ENCODE measurements around the gene SHISA9.

SHISA9 gene

DNA sequence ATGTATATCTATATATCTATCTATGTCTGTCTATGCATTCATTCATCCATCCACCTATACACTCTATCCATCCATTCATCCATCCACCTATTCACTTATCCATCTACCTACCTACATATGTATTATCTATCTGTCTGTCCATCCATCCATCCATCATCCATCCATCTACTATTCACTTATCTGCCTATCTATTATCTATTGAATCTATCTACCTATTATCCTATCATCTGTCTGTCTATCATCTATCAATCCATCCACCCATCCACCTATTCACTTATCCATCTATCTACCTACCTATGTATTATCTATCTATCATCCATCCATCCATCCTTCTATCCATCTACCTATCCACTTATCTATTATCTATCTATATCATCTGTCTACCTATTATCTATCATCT lies 302.3 kb downstream of the SHISA9 start:
- no peak for DNase-seq

DNA sequence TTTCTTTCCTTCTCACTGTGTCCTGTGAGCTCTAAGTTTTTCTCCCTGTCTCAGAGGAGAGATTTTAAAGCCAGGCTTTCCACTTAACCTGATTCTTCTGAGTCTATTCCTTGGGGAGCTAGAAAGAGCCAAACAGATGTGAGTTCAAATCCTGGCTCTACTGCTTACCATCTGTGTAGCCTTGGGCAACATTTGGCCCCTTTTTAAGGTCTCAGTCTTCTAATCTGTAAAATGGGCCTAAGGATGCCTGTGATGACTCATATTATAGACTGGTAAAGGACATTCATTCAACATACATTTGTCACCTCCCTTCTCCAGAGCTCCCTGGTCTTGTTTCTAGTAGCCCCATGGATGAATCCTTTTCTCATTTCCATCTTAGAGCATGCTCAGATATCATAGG lies 304.0 kb downstream of the SHISA9 start:
- no peak for DNase-seq

DNA sequence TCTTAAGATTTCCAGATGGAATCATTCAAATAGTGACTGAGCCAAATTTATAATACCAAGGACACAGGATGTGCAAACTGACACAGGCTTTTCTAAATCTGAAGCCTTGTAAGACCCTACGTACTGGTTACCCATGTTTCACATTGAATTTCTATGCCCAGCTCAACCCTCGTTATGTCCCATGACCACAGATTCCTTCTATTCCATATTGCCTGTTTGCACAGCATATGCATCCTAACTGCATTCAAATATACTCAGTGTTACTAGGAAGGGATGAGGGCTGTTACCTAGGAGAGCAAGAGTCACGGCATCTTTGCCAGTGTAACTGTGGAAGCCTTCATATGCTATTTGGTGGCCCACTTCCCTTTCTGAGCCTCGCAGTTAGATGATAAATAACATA lies 305.2 kb downstream of the SHISA9 start:
- DNase-seq: no peak

DNA sequence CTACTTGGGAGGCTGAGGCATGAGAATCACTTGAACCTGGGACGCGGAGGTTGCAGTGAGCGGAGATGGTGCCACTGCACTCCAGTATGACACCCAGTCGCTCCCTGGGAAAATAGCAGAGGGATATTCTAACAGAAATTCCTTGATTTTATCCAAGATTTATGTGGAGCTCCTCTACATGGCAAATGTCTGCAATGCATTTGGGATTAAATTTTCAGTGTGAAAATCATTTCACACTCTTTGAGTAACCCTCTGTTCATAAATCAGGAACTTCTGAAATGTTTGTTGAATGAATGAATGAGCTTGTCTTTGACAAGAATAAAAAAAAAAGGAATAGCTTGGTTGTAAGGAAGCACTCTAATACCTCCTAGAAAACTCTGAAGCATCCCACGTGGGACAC lies 305.8 kb downstream of the SHISA9 start:
- no peak for DNase-seq

DNA sequence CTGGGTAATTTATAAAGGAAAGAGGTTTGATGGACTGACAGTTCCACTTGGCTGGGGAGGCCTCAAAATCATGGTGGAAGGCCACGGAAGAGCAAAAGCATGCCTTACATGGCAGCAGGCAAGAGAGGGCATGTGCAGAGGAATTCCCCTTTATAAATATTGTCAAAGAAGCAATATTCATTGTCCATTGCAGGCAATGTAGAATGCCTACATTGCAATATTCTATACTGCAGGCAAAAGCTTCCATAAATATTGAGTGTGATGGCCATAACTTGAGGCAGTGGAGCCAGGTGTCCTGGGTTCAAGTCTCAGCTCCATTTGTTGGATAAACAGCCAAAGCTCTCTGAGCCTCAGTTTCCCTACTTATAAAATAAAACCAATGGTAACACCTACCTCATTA lies 322.3 kb downstream of the SHISA9 start:
- no peak for DNase-seq

DNA sequence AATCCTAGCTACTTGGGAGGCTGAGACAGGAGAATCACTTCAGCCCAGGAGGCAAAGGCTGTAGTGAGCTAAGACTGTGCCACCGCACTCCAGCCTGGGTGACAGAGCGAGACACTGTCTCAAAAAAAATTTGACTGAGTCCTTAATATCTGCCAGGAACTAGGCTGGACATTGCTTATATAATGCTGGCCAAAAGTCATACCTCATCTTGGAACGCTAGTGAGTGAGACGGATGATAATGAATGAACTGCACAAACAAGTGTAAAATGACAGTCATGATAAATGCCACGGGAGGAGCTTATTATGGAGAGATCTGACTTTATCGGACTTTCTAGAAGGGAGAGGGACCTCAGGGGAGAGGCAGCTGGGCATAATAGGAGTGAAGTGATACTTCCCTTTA lies 327.6 kb downstream of the SHISA9 start:
- DNase-seq: no peak

DNA sequence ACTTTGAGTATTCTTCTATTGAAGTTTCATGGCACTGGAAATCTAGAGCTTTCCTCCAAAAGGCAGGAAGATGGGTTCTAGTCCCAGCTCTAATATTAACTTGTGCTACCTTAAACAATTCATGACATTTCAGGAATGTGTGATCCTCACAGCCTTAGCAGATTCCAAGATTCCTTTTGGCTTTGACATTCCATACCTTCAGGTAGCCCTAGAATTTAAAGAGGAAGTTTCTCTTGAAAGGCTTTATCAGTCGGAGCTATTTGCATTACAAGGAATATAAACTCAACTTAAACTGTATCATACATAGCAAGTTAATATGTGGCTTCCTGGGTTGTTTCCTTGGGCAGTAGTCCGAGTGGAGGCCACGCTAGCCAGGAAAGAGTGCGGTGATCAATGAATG lies 330.0 kb downstream of the SHISA9 start:
- no peak for DNase-seq

DNA sequence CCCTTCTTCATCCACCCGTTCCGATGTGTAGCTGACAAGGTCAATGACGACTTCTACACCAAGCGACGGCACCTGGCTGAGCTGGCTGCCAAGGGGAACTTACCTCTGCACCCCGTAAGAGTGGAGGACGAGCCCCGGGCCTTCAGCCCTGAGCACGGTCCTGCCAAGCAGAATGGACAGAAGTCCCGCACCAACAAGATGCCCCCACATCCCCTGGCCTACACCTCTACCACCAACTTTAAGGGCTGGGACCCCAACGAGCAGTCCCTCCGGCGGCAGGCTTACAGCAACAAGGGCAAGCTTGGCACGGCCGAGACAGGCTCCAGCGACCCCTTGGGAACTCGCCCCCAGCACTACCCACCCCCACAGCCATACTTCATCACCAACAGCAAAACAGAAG lies 333.6 kb downstream of the SHISA9 start:
- DNase-seq: no peak

DNA sequence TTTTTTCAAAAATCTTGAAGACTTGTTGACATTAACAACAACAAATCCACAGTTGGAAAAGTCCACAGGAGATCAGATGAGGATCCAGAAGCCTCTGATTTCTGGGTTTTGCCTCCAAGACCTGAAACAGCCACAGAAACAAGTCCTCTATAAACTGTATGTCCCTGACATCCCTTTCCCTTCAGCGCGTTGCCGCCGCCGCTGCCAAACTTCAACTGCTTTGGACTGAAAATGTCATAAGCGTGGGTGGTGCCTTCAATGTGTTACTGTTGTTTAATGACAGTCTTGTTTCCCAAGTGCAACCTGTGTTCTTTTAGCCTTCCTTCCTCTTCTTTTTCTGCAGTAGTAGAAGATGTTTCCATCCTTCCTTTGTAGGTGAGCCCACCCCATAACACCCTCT lies 334.9 kb downstream of the SHISA9 start:
- DNase-seq: no peak

DNA sequence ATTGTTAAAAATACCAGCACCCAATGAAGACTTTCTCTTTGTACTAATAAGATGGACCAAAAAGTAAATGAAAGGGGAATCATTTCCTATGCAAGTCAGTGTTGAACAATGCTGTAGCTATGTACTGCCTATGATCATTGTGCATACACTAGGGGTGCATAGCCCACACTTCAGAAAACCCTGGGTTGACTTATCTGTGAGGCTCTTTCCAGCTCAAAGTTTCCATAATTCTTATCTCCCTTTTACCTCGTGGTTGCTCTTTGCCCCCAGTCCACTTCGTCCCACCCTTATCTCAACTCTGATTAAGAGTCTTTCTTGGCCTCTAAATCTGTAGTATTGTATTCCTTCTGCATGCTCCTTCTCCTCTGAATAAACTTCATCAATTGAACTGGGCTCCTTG lies 336.8 kb downstream of the SHISA9 start:
- no peak for DNase-seq

DNA sequence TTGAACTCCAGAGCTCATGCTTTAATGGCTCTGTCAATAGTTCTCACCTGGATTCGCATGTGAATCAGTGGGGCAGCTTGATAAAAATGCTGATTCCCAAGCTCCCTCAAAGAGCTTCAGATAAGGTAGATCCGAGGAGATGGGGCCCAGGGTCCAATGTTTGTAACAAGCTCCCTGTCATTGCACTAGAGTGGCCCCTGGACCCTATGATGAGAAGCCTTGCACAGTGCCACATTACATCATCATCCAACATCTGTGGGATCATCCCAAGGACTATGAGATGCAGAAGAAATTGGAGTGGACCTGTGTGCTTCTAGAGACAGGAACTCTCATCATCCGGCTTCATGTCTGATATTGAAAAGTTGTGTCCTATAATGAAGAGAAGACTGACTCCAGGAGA lies 340.8 kb downstream of the SHISA9 start:
- no peak for DNase-seq

DNA sequence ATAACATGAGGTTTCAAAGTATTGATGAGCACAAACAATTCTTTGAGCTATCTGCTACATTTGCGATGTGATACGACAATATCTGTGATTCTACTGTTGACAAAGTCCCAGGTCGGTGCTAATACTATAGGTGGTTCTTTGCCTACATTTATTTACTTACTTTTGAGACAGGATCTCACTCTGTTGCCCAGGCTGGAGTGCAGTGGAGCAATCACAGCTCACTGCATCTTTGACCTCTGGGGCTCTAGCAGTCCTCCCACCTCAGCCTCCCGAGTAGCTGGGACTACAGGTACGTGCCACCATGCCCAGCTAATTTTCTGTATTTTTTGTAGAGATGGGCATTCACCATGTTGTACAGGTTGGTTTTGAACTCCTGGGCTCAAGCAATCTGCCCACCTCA lies 343.4 kb downstream of the SHISA9 start:
- DNase-seq: no peak

DNA sequence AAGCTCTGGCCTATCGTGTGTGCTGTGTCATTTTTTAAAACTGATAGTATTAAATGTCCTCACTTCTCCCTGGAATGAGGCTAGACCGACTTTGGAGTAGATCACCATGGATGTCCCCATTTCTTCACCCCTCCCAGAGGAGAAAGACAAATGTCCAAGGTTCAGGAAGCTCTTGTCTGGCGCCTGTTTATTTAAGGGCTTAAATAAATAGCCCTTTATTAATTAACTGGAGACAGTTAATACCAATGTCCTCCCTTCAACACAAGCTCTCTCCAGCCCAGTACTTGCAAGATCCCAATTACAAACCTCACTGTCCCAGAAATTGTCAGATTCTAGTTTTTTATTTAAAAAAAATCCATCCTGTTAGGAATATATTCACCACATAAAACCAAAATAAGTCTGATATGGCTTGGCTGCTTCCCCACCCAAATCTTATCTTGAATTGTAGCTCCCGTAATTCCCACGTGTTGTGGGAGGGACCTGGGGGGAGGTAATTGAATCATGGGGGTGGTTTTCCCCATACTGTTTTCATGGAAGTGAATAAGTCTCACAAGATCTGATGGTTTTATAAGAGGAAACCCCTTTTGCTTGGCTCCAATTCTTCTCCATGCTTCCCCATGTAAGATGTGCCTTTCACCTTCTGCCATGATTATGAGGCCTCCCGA lies 344.4 kb downstream of the SHISA9 start:
- no peak for DNase-seq

DNA sequence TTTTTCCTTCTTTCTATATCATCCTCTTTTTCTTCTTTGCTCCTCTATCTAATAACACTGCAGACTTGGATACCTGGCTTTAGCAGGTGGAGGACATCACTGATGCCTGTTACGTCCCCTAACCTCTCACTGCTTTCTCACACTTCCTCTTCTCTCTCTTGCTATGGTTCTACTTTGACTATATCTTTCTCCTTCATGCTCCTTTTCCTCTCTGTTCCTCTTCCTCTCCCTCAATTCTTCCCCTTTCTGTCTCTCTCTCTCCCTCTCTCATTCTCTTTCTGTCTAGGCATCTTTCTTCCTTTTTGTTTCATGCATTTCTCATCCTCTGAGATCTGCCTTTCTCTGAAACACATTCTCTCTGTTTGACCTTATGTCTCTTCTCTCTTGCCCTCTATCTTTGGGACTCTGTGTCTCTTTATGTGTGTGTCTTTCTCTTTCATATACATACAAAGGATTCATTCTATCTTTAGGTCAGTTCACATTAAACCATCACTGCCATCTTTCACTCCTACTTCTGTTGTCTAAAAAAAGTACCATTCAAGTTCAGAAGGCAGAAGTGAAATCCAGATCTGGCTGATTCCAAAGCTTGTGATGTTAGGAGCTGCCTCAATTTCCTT lies 353.7 kb downstream of the SHISA9 start:
- DNase-seq: no peak

DNA sequence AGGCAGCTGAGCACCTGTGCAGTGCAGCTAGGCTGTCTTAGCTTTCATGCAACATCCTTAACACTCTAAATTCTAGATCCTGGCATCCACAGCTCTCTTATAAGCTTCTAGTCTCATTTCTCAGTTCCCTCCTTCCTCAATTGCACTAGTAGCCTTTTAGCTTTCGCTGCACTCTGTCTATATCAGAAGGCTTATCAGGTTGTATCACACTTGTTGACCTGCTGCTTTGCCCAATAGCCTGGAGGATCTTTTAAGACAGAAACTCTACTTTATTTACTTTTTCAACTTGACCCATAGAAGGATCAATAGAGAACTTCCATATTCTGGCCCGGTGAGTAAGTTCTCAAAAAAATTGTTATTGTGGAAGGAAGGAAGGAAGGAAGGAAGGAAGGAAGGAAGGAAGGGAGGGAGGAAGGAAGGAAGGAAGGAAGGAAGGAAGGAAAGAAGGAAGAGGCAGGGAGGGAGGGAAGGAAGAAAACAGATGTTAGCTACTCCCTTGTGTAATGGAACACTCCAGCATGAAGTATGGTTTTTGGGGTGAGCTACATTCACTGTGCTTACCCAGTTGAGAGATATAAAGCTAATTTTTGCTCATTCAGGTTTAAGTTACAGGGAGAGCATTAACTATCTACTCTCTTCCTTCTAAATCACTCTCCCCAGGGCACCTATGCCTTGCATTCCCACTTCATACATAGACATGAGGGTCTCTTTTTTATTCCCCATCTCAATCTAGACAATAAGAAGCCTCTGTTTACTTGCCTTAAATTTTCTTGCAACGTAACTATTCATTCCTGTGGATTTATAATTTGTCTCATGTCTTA lies 361.1 kb downstream of the SHISA9 start:
- DNase-seq: no peak

DNA sequence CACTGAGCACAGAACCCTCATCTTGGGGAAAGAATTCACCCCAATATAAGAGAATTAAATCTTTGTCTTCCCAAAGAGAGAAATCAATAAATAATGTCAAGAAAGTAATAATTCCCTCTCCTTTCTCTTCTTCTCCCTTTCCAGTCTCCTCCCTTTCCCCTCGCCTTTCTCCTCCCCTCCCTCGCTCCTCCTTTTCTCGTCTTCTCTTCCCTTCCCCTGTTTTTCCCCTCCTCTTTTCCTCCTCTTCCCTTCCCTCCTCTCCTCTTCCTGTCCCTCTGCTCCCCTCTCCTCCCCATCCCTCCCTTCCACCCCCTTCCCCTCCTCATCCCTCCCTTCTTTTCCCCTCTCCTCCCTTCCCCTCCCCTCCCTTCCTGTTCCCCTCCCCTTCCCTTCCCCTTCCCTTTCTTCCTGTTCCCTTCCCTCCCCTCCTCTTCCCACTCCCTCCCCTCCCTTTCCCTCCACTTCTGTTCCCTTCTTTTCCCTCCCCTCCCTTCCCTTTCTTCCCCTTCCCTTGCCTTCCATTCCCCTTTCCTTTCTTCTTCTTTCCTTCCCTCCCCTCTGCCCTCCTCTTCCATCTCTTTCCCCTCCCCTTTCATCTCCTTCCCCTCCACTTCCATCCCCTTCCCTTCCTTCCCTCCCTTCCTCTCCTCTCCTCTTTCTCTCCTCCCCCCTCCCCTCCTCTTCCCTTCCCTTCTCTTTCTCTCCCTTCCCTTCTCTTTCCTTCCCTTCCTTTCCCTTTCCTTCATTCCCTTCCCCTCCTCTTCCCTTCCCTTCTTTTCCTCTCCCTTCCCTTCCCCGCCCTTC lies 363.6 kb downstream of the SHISA9 start:
- no peak for DNase-seq

DNA sequence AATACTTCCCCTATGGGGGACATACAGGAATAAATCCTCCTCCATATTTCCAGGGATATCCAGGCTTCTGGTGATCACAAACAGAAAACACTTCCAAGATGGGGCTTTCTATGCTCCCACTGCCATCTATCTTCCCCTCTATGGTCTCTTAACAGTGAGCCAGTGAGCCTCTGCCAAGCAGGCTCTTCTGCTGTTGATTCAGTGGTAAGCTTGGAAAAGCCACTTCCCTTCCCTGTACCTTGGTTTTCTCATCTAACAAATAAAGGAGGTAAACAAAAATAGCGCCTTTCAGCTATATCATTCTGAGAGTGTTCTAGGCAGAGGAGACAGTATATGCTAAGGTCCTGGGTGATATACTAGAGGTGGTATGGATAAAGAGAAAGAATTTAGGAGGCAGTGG lies 368.0 kb downstream of the SHISA9 start:
- no peak for DNase-seq

DNA sequence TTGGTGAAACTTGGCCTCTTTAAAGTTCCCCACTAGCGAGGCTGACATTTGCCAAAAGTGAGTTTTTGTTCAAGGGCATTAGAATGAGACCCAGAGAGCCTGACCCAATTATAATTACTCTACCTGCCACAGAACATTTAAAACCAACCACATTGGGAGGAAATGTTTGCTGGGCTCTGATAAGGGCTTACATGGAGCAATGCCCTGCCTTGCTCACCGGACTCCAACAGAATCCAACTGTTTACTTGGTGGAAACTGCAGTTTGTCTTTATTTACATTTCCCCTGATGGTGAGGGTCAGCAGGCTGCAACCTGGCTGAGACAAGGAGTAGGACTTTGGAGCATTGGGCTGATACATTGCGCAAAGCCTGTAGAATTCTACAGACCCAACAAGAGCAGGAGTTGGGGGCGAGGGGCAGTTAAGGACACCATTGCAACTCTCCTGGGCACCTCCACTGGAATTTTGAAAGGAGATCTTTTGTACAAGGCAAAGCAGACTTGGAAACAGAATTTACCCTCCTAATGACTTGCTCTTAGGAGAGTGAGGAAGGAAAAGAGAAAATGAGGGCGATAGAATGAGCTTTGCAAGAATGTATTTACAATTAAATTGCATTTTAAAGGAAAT lies 368.6 kb downstream of the SHISA9 start:
- DNase-seq: no peak

DNA sequence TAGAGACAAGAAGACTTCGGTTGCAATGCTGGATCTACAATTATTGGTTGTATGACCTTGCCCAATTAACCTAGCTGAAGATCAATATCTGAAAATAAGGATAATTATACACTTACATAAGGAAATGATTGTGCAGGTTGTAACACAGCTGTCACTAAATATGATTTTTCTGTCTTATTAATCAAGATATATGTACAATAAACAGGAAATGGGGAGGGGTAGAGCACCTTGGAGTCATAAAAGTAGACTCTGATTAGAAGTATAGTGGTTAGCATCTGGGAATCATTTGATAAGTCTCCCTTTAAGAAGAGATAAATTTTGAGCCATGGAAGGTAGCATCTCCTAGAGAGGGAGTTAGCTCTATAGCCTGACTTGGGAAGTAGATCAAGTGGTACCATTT lies 369.2 kb downstream of the SHISA9 start:
- no peak for DNase-seq

DNA sequence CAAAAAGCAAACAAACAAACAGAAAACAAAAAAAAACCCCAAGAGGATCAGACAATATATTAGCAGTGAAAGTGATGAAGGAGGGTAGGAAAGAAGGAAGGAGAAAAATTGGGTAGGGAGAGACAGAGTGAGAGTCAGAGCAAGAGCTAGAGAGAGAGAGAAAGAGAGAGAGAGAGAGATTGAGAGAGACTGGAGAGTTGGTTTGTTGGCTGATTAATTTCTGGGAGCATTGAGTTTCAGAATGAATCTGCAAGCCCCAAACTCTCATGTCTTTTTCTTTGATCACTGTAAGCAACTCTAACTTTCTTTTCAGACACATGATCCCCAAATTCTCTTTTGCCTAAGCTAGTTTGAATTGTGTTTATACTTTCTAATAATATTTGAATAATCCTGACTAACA lies 388.1 kb downstream of the SHISA9 start:
- no peak for DNase-seq
